NOMO-1 (cell line): Measurements from ENCODE around the gene VTI1A.

Source experiments
- DNase-seq, 2 experiments: peaks; one replicate each; lab custom pipeline; 2025; ENCODE audit not compliant: unreplicated experiment in 2 of 2; lab: John Stamatoyannopoulos, UW

VTI1A gene

GRCh38 chr10:112799038-112799437, 352.0 kb downstream of the VTI1A start:
- no peak for DNase-seq

- DNase-seq: no peak
Measured at GRCh38 chr10:112799726-112800510, 352.9 kb downstream of the VTI1A start.

GRCh38 chr10:112801004-112801403, 354.0 kb downstream of the VTI1A start:
- DNase-seq: no peak

GRCh38 chr10:112801748-112802147, 354.7 kb downstream of the VTI1A start:
- DNase-seq: no peak

- DNase-seq: no peak
Measured at GRCh38 chr10:112802411-112803022, 355.5 kb downstream of the VTI1A start.

GRCh38 chr10:112803961-112804401, 357.0 kb downstream of the VTI1A start:
- no peak for DNase-seq

- DNase-seq: no peak
Measured at GRCh38 chr10:112805254-112805590, 358.2 kb downstream of the VTI1A start.

- DNase-seq: no peak
Measured at GRCh38 chr10:112805701-112806100, 358.7 kb downstream of the VTI1A start.

GRCh38 chr10:112807013-112807412, 360.0 kb downstream of the VTI1A start:
- DNase-seq: no peak

- no peak for DNase-seq
Measured at GRCh38 chr10:112809736-112810135, 362.7 kb downstream of the VTI1A start.

- no peak for DNase-seq
Measured at GRCh38 chr10:112810711-112811151, 363.7 kb downstream of the VTI1A start.

GRCh38 chr10:112811741-112812551, 364.9 kb downstream of the VTI1A start:
- DNase-seq: no peak

- DNase-seq: no peak
Measured at GRCh38 chr10:112812586-112812985, 365.6 kb downstream of the VTI1A start.

GRCh38 chr10:112813866-112814591, 367.0 kb downstream of the VTI1A start:
- DNase-seq: no peak

- DNase-seq: peak; percentile 37
Measured at GRCh38 chr10:112815269-112816032, 368.4 kb downstream of the VTI1A start.

- no peak for DNase-seq
Measured at GRCh38 chr10:112816033-112816430, 369.0 kb downstream of the VTI1A start.

- no peak for DNase-seq
Measured at GRCh38 chr10:112816891-112817290, 369.9 kb downstream of the VTI1A start.

GRCh38 chr10:112817981-112818777, 371.2 kb downstream of the VTI1A start:
- DNase-seq: no peak

- DNase-seq: peak in 1 of 2 experiments; percentile 5
Measured at GRCh38 chr10:112819231-112819630, 372.2 kb downstream of the VTI1A start.
